GM12801 (cell line): ENCODE data around the gene GSTK1.

ENCODE experiments used
- TF ChIP-seq, protein P1 (sequence below): IDR thresholded peaks from one replicate; pipeline ENCODE4 v1.5.1; 2011; ENCODE audit warnings: control low read depth; ENCODE audit not compliant: insufficient read length; ENCODE audit errors: extremely low read depth

GSTK1 gene

DNA sequence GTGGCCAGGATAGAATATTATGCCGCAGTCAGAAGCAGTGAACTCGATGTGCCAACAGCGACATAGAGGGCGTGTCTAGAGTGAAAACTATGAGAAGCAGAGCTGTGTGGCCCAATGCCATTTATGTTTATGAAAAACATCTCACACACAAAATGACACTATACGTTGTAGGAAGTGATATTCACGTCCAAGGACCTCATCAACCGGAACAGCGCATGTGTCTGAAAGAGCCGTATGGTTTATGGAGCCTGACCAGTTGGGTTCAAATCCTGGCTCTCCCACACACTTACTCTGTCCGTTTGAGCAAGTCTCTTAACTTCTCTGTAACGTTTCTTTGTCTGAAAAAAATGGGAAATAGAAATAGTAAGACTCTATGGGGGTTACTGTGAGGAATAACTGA lies 20.9 kb upstream of the GSTK1 start:
- TF ChIP-seq, protein P1, sequence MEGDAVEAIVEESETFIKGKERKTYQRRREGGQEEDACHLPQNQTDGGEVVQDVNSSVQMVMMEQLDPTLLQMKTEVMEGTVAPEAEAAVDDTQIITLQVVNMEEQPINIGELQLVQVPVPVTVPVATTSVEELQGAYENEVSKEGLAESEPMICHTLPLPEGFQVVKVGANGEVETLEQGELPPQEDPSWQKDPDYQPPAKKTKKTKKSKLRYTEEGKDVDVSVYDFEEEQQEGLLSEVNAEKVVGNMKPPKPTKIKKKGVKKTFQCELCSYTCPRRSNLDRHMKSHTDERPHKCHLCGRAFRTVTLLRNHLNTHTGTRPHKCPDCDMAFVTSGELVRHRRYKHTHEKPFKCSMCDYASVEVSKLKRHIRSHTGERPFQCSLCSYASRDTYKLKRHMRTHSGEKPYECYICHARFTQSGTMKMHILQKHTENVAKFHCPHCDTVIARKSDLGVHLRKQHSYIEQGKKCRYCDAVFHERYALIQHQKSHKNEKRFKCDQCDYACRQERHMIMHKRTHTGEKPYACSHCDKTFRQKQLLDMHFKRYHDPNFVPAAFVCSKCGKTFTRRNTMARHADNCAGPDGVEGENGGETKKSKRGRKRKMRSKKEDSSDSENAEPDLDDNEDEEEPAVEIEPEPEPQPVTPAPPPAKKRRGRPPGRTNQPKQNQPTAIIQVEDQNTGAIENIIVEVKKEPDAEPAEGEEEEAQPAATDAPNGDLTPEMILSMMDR: no peak

DNA sequence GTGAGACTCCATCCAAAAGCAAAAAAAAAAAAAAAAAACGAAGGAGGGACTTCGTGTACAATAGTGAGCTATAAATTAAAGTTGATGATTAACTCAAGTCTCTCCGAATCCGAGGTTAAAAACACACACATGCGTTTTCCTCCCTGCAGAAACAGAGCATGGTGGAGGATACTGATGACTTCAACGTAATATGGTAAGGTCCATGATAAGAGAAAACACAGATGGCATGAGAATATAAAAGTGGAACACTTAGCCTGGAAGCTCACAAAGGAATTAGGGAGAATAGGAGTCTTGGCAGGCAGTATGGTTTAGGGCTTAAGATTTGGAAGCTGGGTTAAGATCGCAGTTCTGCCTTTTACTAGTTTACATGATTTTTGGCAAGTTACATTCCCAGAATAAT lies 20.1 kb upstream of the GSTK1 start:
- TF ChIP-seq, protein P1: no peak

DNA sequence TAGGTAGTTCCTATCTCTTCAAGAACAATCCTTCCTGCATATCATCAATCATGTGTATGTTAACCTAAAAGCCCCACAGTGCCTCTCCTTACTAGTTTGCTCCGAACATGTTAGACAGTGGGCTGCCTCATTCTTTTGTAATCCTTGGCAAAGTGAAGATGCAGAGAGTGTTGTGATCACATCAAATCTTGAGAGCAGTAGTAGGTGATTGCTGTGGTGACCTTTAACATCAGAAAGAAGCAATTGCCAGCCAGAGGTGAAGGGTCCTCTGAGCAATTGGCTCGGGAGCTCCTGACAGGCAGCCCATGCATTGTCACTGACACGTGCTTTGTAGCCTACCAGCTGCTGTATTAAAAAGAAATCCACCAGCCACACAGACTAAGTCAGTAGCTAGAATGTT lies 19.6 kb upstream of the GSTK1 start:
- TF ChIP-seq, protein P1: no peak

DNA sequence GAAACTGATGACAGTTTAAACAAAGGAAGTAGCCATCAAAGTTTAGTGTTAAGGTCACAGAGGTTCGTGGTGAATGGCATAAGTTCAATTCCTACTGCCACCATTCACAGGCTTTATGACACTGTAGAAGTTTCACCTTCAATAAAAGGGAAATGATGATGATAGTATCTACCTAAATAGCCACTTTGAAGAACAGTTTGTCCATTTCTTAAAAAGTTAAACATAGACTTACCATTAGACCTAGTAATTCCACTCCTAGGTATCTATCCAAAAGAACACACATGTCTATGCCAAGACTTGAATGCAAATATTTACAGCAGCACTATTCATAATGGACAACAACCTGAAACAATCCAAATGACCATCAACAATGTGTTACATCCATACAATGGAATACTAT lies 18.9 kb upstream of the GSTK1 start:
- TF ChIP-seq, protein P1: no peak

DNA sequence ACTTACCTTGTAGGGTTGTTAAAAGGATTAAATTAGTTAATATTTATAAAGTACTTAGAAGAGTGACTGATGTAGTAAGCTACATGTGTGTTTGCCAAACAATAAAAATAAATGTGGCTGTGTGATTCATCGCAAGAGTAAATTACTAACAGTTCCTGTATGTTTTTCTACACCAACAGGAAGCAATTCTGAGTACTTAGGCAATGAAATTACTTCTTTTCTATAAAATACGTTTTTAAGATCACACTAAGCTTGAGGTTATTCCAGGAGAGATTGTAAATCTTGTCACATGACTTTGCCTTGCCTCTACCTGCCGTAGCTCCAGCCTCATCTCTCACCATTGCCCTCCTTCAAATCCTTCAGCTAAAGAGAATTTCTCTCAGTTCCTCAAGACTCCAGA lies 18.1 kb upstream of the GSTK1 start:
- TF ChIP-seq, protein P1: no peak

DNA sequence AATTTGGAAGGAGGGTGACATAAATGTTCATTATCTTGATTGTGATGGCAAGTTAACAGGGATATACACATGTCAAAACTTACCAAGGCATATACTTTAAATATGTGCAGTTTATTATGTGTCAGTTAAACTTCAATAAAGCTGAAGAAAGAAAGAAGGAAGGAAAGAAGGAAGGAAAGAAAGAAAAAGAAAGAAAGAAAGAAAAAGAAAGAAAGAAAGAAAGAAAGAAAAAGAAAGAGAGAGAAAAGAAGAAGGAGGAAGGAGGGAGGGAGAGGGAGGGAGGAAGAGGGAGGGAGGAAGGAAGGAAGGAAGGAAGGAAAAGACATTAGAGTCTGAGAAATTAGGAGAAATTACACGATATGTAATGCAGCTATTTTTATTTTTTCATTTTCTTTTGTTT lies 15.9 kb upstream of the GSTK1 start:
- TF ChIP-seq, protein P1: no peak

DNA sequence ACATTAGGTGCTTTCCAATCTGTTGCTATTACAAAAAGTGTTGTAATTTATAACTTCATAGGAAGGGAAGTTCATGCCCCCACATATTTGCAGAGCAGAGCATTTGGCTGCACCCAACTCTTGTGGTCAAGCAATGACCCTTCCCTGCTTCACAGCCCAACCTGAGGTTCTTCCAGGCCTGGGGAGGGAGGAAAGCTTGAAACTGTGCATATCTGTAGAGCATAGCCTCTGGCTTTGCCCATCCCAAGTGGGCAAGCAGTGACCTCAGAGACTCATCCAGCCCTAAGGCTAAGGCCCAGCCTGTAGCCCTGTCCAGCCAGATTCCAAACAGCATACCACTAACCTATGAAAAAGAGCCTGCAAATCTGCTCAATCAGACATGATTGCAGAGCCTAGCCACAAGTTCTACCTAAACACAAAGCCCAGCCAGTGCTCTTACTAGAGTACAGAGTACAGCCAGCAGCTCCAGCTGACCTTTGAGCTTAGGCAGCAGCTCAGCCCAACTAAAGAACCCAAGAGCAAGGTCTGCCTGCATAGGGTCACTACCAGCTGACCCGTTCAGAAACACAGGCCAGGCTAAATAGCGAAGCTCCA lies 14.4 kb upstream of the GSTK1 start:
- TF ChIP-seq, protein P1: no peak

DNA sequence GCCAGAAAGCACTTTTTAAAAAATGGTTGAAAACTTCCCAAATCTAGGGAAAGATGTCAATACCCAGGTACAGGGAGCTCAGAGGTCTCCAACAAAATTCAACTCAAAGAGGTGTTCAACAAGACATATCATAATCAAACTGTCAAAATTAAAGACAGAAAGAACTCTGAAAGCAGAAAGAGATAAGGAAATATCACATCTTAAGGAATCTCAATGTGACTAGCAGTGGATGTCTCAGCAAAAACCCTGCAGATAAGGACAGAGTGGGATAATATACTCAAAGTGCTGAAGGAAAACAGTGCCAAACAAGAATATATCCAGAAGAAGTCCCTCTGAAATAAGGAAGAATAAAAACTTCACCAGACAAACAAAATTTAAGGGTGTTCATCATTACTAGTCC lies 13.0 kb upstream of the GSTK1 start:
- TF ChIP-seq, protein P1: no peak
